Left forelimb (tissue), 1 donor: ENCODE results near the gene KIF9.
"Not testable (repeated sequence)": the region's sequence is repeated elsewhere in the genome, so short reads cannot be mapped to it uniquely, and the experiment has no call there.

Experiments used
- DNase-seq: peaks from one replicate; pipeline ENCODE4 v3.0.0-alpha.2; 2018; ENCODE audit warnings: low spot score

KIF9 gene

GRCh38 chr3:47282424-47283192, at the start of gene KIF9, which contains the start of gene KLHL18:
KIF9 (minus strand) TSS chr3:47282799; CDS start chr3:47277374, 5,425 bp downstream.
KLHL18 (plus strand) TSS chr3:47282944; CDS start chr3:47282966, 22 bp downstream.
- peak; percentile 96 for DNase-seq

- no peak for DNase-seq
Observed at GRCh38 chr3:47324278-47324865, 41.8 kb upstream of the KIF9 start.

GRCh38 chr3:47323431-47324277, 41.1 kb upstream of the KIF9 start:
- DNase-seq, result no peak

- no peak for DNase-seq
Observed at GRCh38 chr3:47319956-47320355, 37.4 kb upstream of the KIF9 start.

GRCh38 chr3:47318916-47319315, 36.3 kb upstream of the KIF9 start:
- DNase-seq, result no peak

- DNase-seq, result not testable (repeated sequence)
Observed at GRCh38 chr3:47316151-47316550, 33.6 kb upstream of the KIF9 start.

GRCh38 chr3:47315069-47315647, 32.6 kb upstream of the KIF9 start:
- no peak for DNase-seq

- DNase-seq, result no peak
Observed at GRCh38 chr3:47314056-47314764, 31.6 kb upstream of the KIF9 start.

GRCh38 chr3:47313341-47314055, 30.9 kb upstream of the KIF9 start:
- no peak for DNase-seq

GRCh38 chr3:47310391-47310790, 27.8 kb upstream of the KIF9 start:
- DNase-seq, result no peak

- DNase-seq, result not testable (repeated sequence)
Observed at GRCh38 chr3:47309231-47309630, 26.6 kb upstream of the KIF9 start.

GRCh38 chr3:47306022-47306421, 23.4 kb upstream of the KIF9 start:
- DNase-seq, result no peak

- no peak for DNase-seq
Observed at GRCh38 chr3:47301456-47301855, 18.9 kb upstream of the KIF9 start.

- DNase-seq, result no peak
Observed at GRCh38 chr3:47299381-47300318, 17.1 kb upstream of the KIF9 start.

- DNase-seq, result no peak
Observed at GRCh38 chr3:47298439-47298838, 15.8 kb upstream of the KIF9 start.

GRCh38 chr3:47296562-47297302, 14.1 kb upstream of the KIF9 start:
- DNase-seq, result no peak

GRCh38 chr3:47295976-47296375, 13.4 kb upstream of the KIF9 start:
- DNase-seq, result no peak

- no peak for DNase-seq
Observed at GRCh38 chr3:47295322-47295721, 12.7 kb upstream of the KIF9 start.

GRCh38 chr3:47294392-47294791, 11.8 kb upstream of the KIF9 start:
- DNase-seq, result no peak
